Measurements from ENCODE around the gene RPL29. TPM values are rescaled to one million over a fixed set of nuclear protein-coding genes. Genes with fewer than 3 reads are reported as not detected.

RPL29 gene
- total RNA-seq, 6 donors from 2014 or later = 306 to 1,159 (median 770) TPM

GRCh38 chr3:52015438-52016228, 19.9 kb upstream of the RPL29 start:
- ATAC-seq (ENCODE audit: low FRiP score in 2 of 2) = no peak

DNA sequence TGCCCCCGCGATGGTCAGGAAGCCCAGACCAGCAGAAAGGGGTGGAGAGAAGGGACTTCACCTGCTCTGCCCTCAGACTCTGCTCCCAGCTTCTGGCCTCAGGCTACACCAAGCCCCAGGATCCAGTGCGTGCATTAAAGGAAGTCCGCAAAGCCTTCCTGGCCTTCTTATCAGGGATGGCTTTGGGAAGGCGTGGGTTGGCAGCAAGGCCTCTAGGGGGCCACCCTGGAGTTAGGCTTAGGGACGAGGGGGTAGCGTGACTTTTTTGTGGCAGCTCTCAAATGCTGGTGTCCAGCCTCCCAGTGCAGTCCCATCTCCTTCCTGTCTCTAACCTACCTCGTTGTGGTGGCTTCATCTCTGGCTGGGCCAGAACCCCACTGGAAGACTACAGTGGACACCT, 18.9 kb upstream of the RPL29 start:
- WGBS, 2 donors = 64 to 82% methylated on average over 6 to 8 of the region's 8 CpGs
- TF ChIP-seq, protein P1, sequence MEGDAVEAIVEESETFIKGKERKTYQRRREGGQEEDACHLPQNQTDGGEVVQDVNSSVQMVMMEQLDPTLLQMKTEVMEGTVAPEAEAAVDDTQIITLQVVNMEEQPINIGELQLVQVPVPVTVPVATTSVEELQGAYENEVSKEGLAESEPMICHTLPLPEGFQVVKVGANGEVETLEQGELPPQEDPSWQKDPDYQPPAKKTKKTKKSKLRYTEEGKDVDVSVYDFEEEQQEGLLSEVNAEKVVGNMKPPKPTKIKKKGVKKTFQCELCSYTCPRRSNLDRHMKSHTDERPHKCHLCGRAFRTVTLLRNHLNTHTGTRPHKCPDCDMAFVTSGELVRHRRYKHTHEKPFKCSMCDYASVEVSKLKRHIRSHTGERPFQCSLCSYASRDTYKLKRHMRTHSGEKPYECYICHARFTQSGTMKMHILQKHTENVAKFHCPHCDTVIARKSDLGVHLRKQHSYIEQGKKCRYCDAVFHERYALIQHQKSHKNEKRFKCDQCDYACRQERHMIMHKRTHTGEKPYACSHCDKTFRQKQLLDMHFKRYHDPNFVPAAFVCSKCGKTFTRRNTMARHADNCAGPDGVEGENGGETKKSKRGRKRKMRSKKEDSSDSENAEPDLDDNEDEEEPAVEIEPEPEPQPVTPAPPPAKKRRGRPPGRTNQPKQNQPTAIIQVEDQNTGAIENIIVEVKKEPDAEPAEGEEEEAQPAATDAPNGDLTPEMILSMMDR (IDR thresholded peaks at IDR 0.05) = peak in 2 of 6 experiments; percentile 19 to 26
- TF ChIP-seq EP300 (IDR thresholded peaks at IDR 0.05) = no peak
- DNase-seq (no peak), ATAC-seq (ENCODE audit: low FRiP score in 2 of 2) (no peak)
- Histone ChIP-seq H3K4me1 (peaks cover 8 to 30% (median 13%) of the 10 kb centered on the region in 4 donors), H3K36me3 (no peaks in the 10 kb centered on the region), H3K9me3 (no peaks in the 10 kb centered on the region), H3K27ac (no peak overlapping the region), H3K4me3 (no peak overlapping the region), H3K27me3 (no peaks in the 10 kb centered on the region)

More at GRCh38 chr3:52015438-52016228, 19.9 kb upstream of the RPL29 start:
- Histone ChIP-seq H3K27ac (no peak overlapping the region), H3K4me3 (no peak overlapping the region), H3K4me1 (peaks cover 8 to 30% (median 13%) of the 10 kb centered on the region in 4 donors), H3K36me3 (no peaks in the 10 kb centered on the region), H3K9me3 (no peaks in the 10 kb centered on the region), H3K27me3 (no peaks in the 10 kb centered on the region)
- no peak for DNase-seq
- WGBS, 2 donors = 85 to 88% methylated on average over 9 to 13 of the region's 13 CpGs
- TF ChIP-seq, protein P1 (IDR thresholded peaks at IDR 0.05) = no peak
- no peak for TF ChIP-seq POLR2AphosphoS5 (IDR thresholded peaks at IDR 0.05)
- no peak for TF ChIP-seq POLR2A (IDR thresholded peaks at IDR 0.05)
- no peak for TF ChIP-seq EP300 (IDR thresholded peaks at IDR 0.05)

- no peaks in the 10 kb centered on the region for H3K36me3 ChIP-seq
- TF ChIP-seq POLR2AphosphoS5 (IDR thresholded peaks at IDR 0.05) (no peak), EP300 (IDR thresholded peaks at IDR 0.05) (no peak), POLR2A (IDR thresholded peaks at IDR 0.05) (no peak)
- TF ChIP-seq, protein P1 (IDR thresholded peaks at IDR 0.05) = no peak
- no peaks in the 10 kb centered on the region for H3K9me3 ChIP-seq
- ATAC-seq (ENCODE audit: low FRiP score in 2 of 2) (no peak), DNase-seq (no peak)
- H3K27me3 ChIP-seq = no peaks in the 10 kb centered on the region
- 67 to 80% methylated on average over 3 to 6 of the region's 6 CpGs for WGBS, 2 donors
- H3K4me3 ChIP-seq = no peak overlapping the region
- H3K4me1 ChIP-seq = peaks cover 8 to 30% (median 13%) of the 10 kb centered on the region in 4 donors
- H3K27ac ChIP-seq = peak overlapping the region in 3 of 4 donors; percentile 2 to 85 (median 76)
Measured at GRCh38 chr3:52013802-52014598, 18.3 kb upstream of the RPL29 start.

- no peak for DNase-seq
- 38 to 63% methylated on average over 7 of the region's 7 CpGs for WGBS, 2 donors
- Histone ChIP-seq H3K27ac (peak overlapping the region; percentile 2 to 85 (median 70)), H3K9me3 (no peaks in the 10 kb centered on the region), H3K36me3 (no peaks in the 10 kb centered on the region), H3K4me3 (no peak overlapping the region), H3K4me1 (peaks cover 8 to 30% (median 13%) of the 10 kb centered on the region in 4 donors), H3K27me3 (no peaks in the 10 kb centered on the region)
- TF ChIP-seq POLR2AphosphoS5 (IDR thresholded peaks at IDR 0.05) (peak; percentile 95), EP300 (IDR thresholded peaks at IDR 0.05) (peak in 3 of 4 donors; percentile 65 to 98 (median 96))
- TF ChIP-seq, protein P1 (IDR thresholded peaks at IDR 0.05) = no peak
- peak in 1 of 2 donors; percentile 5 for ATAC-seq (ENCODE audit: low FRiP score in 2 of 2)
Measured at GRCh38 chr3:52012699-52013098, 17.0 kb upstream of the RPL29 start.

Data from upper lobe of left lung (tissue), 6 donors.